ENCODE data around the gene PPWD1.

DNA sequence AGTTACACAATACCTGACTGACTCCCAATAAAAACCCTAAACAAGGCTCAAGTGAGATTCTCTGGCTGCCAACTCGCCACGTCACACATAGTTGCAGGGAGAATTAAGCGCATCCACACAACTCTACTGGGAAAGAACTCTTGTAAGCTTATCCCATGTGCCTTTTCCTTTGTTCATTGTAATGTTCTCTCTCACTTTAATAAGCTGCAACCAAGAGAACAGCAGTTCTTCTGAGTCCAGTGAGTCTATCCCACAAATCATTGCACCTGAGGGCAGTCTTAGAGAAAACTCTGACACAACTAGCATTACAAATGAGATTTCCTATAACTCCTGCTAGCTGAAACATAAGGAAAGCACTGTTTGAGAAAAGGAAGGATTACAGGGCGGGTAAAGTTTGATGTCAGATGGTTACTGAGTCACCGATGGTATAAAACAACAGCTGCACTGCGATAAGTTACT lies 27.5 kb upstream of the PPWD1 start:
- no peak for TF ChIP-seq POLR2A (IDR thresholded peaks at IDR 0.05; ENCODE audit: low read depth, low read length)
- no peak for TF ChIP-seq POLR2AphosphoS5 (IDR thresholded peaks at IDR 0.05; ENCODE audit: low read depth, low read length)
- TF ChIP-seq TAF1 (IDR thresholded peaks at IDR 0.05; ENCODE audit: low read depth, low read length) = no peak
- no peak for TF ChIP-seq SPI1 (IDR thresholded peaks at IDR 0.05; ENCODE audit: low read depth, low read length)
- TF ChIP-seq POU2F2 (IDR thresholded peaks at IDR 0.05; ENCODE audit: low read depth, low read length) = no peak
- TF ChIP-seq PAX5 (IDR thresholded peaks at IDR 0.05; ENCODE audit: insufficient read depth, low read length, severe bottlenecking) = no peak
